Endothelial cell of umbilical vein (primary cell): Measurements from ENCODE around the gene CRISPLD2. TPM values are rescaled to one million over a fixed set of nuclear protein-coding genes. Genes with fewer than 3 reads are reported as not detected.

ENCODE experiments used
- BruUV-seq: library from RNA; stranded (reverse); fragments of 400-500 nt; replicated peaks from 2 replicates; lab custom pipeline; 2021; lab: Mats Ljungman, UMichigan
- CTCF ChIA-PET: fragments of 300-600, 350-600 bp; sonication (Branson Sonifier 250); formaldehyde crosslinking; loops from one replicate; lab custom pipeline; 2021; ENCODE audit warnings: antibody characterized with exemption, inconsistent platforms; lab: Charles Lee
- POLR2A ChIA-PET: fragments of 300-600, 350-600 bp; sonication (Branson Sonifier 250); formaldehyde crosslinking; loops from one replicate; lab custom pipeline; 2021; ENCODE audit warnings: antibody characterized with exemption, inconsistent platforms; lab: Charles Lee
- DNase-seq: peaks from one replicate; pipeline ENCODE4 v3.0.0-alpha.2; 2011; ENCODE audit warnings: low read depth, low spot score
- FAIRE-seq: peaks from 2 replicates; lab custom pipeline; 2011; peaks lifted over from hg19 to GRCh38; lab: Jason Lieb, UNC
- H2AFZ ChIP-seq: 2 replicates; pipeline ENCODE4 v1.6.0; 2012; ENCODE audit warnings: low read depth, low read length, control low read depth, inconsistent platforms
- H3K27ac ChIP-seq: 2 replicates; pipeline ENCODE4 v1.5.1; 2011; ENCODE audit warnings: low read depth, mild to moderate bottlenecking, control low read depth, low read length, moderate library complexity; ENCODE audit not compliant: insufficient read depth
- H3K27me3 ChIP-seq, 2 experiments: 2 replicates each; pipeline versions ENCODE4 v1.6.0 to v1.6.1; 2011; ENCODE audit warnings: low read length in 2 of 2, mixed read lengths in 1 of 2; ENCODE audit not compliant: control insufficient read depth in 2 of 2, insufficient read depth in 2 of 2
- H3K36me3 ChIP-seq, 2 experiments: 2 replicates in 1 of 2; 3 replicates in 1 of 2; pipeline ENCODE4 v1.5.1; 2011; ENCODE audit warnings: low read length in 2 of 2, mild to moderate bottlenecking in 1 of 2, moderate library complexity in 1 of 2; ENCODE audit not compliant: control insufficient read depth in 2 of 2, insufficient read depth in 2 of 2; ENCODE audit errors: extremely low read depth in 1 of 2
- H3K4me1 ChIP-seq: 3 replicates; pipeline ENCODE4 v1.5.1; 2011; ENCODE audit warnings: mild to moderate bottlenecking, low read length; ENCODE audit not compliant: control insufficient read depth, insufficient read depth; ENCODE audit errors: extremely low read depth
- H3K4me2 ChIP-seq: 2 replicates; pipeline ENCODE4 v1.6.1; 2011; ENCODE audit warnings: low read length, control low read depth, mixed read lengths; ENCODE audit not compliant: insufficient read depth
- H3K4me3 ChIP-seq, 3 experiments: fragments of 200-600 bp in 1 of 3; sonication (generic), shearing (Covaris generic) in 1 of 3; replicated peaks in 1 of 3; 2 replicates each; pipeline ENCODE4 v1.5.1; 2011 to 2016; ENCODE audit warnings: control low read depth in 3 of 3, low read length in 3 of 3, mild to moderate bottlenecking in 2 of 3, inconsistent platforms in 1 of 3, low read depth in 1 of 3, moderate library complexity in 1 of 3; ENCODE audit not compliant: insufficient read depth in 1 of 3
- H3K79me2 ChIP-seq: 2 replicates; pipeline ENCODE4 v1.6.0; 2012; ENCODE audit warnings: low read length, inconsistent platforms; ENCODE audit not compliant: control insufficient read depth, insufficient read depth
- H3K9ac ChIP-seq: replicated peaks from 2 replicates; pipeline ENCODE3; 2011; ENCODE audit warnings: low read length, control low read depth; ENCODE audit not compliant: insufficient read depth; ENCODE audit errors: extremely low read depth
- H3K9me1 ChIP-seq: replicated peaks from 3 replicates; pipeline ENCODE4 v1.6.0; 2011; ENCODE audit warnings: mild to moderate bottlenecking, low read length; ENCODE audit not compliant: control insufficient read depth, insufficient read depth; ENCODE audit errors: extremely low read depth
- H3K9me3 ChIP-seq: replicated peaks from 2 replicates; pipeline ENCODE4 v1.5.1; 2012; ENCODE audit warnings: low read length, inconsistent platforms; ENCODE audit not compliant: control insufficient read depth, insufficient read depth
- H4K20me1 ChIP-seq: replicated peaks from 2 replicates; pipeline ENCODE3; 2011; ENCODE audit warnings: mild to moderate bottlenecking, low read length; ENCODE audit not compliant: control insufficient read depth, insufficient read depth; ENCODE audit errors: extremely low read depth
- CTCF ChIP-seq, 2 donors: IDR thresholded peaks; 1 replicate in 1 of 2; 2 replicates in 1 of 2; pipeline ENCODE4 v1.5.1; 2011; ENCODE audit warnings: low read length in 2 of 2, mild to moderate bottlenecking in 2 of 2, moderate library complexity in 2 of 2, control low read depth in 1 of 2, inconsistent platforms in 1 of 2, low read depth in 1 of 2; ENCODE audit not compliant: insufficient read depth in 1 of 2; ENCODE audit errors: extremely low read depth in 1 of 2
- EZH2 ChIP-seq: IDR thresholded peaks from 2 replicates; pipeline ENCODE4 v1.6.1; 2012; ENCODE audit warnings: borderline replicate concordance, low read depth, mild to moderate bottlenecking, moderate library complexity, low read length, inconsistent platforms; ENCODE audit not compliant: severe bottlenecking
- FOS ChIP-seq: IDR thresholded peaks from 2 replicates; pipeline ENCODE4 v1.6.1; 2011; ENCODE audit warnings: mild to moderate bottlenecking, low read length, moderate library complexity, borderline replicate concordance; ENCODE audit not compliant: insufficient read depth
- GATA2 ChIP-seq: IDR thresholded peaks from 2 replicates; pipeline ENCODE4 v1.7.0; 2011; ENCODE audit warnings: low read depth, mild to moderate bottlenecking, moderate library complexity, mixed read lengths, low read length; ENCODE audit not compliant: insufficient read length, insufficient read depth
- JUN ChIP-seq: IDR thresholded peaks from 2 replicates; pipeline ENCODE4 v1.6.1; 2011; ENCODE audit warnings: borderline replicate concordance, low read depth; ENCODE audit not compliant: insufficient read length, insufficient read depth
- MAX ChIP-seq: IDR thresholded peaks from 2 replicates; pipeline ENCODE4 v1.6.1; 2011; ENCODE audit not compliant: insufficient read depth, insufficient read length
- MYC ChIP-seq: IDR thresholded peaks from one replicate; pipeline ENCODE4 v1.6.1; 2011; ENCODE audit warnings: mild to moderate bottlenecking, low read depth, low read length
- POLR2A ChIP-seq: IDR thresholded peaks from 2 replicates; pipeline ENCODE4 v1.6.1; 2012; ENCODE audit warnings: low read depth, mild to moderate bottlenecking, control low read depth, low read length
- POLR2AphosphoS5 ChIP-seq: IDR thresholded peaks from 2 replicates; pipeline ENCODE4 v1.6.1; 2012; ENCODE audit warnings: low read depth, mild to moderate bottlenecking, control low read depth, low read length, moderate library complexity; ENCODE audit not compliant: insufficient read depth
- dilution Hi-C: fragments of 300-500 bp; cut with MboI; formaldehyde crosslinking; loops from one replicate; pipeline ENCODE4 v1.15.0; 2019; ENCODE audit warnings: low sequenced_read_pairs; ENCODE audit not compliant: extremely low pct_ligation_motif_present
- intact Hi-C: fragments of 100-400 bp; cut with micrococcal nuclease; formaldehyde crosslinking; loops from one replicate; pipeline ENCODE4 v1.10.0; 2022
- polyA plus RNA-seq, 4 experiments: library from polyadenylated mRNA; depleted of rRNA in 3 of 4; stranded (reverse) in 3 of 4; unstranded in 1 of 4; fragments of >200 nt; gene quantifications; 2 replicates each; pipeline versions ENCODE4 v1.2.1 to v1.2.3, GENCODE V29; 2011 to 2012; ENCODE audit warnings: missing spikeins in 1 of 4
- total RNA-seq: library from RNA; stranded (reverse); gene quantifications from 2 replicates; pipeline ENCODE4 v1.2.3, GENCODE V29; 2021

CRISPLD2 gene
- total and polyA plus RNA-seq, 2 donors (not counting 3 experiments of a cell fraction or from before 2014, with no cell fraction given): 0.14 to 0.73 TPM

- Histone ChIP-seq H3K4me1 (no peaks in the 10 kb centered on the region), H3K27ac (no peak overlapping the region), H3K36me3 (no peaks in the 10 kb centered on the region), H3K27me3 (peaks cover 0 to 6% of the 10 kb centered on the region in 2 experiments), H2AFZ (no peak overlapping the region), H3K4me2 (no peak overlapping the region), H3K9me3 (no peaks in the 10 kb centered on the region), H3K9me1 (no peaks in the 10 kb centered on the region), H3K9ac (no peak overlapping the region), H3K79me2 (no peaks in the 10 kb centered on the region), H4K20me1 (no peaks in the 10 kb centered on the region), H3K4me3 (no peak overlapping the region)
- FAIRE-seq (no peak), DNase-seq (no peak)
- ChIA-PET CTCF (no interaction called here), POLR2A (interaction anchor here (1.0 kb wide), 1 partner anchor 32 kb away, joined by 3 read pairs; the partner anchor contains the start of gene CRISPLD2)
- dilution Hi-C loops: no loop called here
- no TSS peak for BruUV-seq
- intact Hi-C loops: no loop called here
- TF ChIP-seq POLR2AphosphoS5: no peak
- TF ChIP-seq MAX: no peak
- TF ChIP-seq FOS: no peak
- no peak for TF ChIP-seq GATA2
- TF ChIP-seq JUN: no peak
- TF ChIP-seq POLR2A: no peak
- TF ChIP-seq MYC: no peak
- TF ChIP-seq EZH2: no peak
- no peak for TF ChIP-seq CTCF (IDR thresholded peaks at IDR 0.05; ENCODE audit: extremely low read depth in 1 of 2, insufficient read depth in 1 of 2, low read depth in 1 of 2, low read length in 2 of 2)
These were observed 31.7 kb downstream of the CRISPLD2 start for GRCh38 chr16:84851192-84852127.
